GM19452 (cell line): ENCODE measurements around the gene PUS10.
"Not testable (repeated sequence)": the region's sequence is repeated elsewhere in the genome, so short reads cannot be mapped to it uniquely, and the experiment has no call there.

Source experiments
- ATAC-seq: cut with Tn5 transposase; IDR thresholded peaks from one replicate; pipeline ENCODE4 v1.9.1; 2021; ENCODE audit not compliant: unreplicated experiment

The PUS10 gene

GRCh38 chr2:61013382-61013781 lies 4.7 kb downstream of the PUS10 start:
- no peak for ATAC-seq

DNA sequence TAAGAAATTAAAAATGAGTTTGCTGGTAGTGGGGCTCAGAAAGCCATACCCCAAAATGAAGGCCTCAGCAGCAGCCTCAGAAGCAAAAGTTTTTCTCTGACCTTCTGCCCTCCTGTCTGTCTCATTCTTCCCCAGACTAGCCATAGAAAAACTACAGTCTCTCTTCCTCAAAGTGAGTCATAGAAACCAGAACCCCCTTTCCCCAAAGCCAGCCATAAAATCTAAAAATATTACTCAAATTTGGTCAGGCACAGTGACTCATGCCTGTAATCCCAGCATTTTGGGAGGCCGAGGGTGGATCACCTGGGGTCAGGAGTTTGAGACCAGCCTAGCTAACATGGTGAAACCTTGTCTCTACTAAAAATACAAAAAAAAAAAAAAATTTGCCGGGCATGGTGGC lies 5.8 kb downstream of the PUS10 start:
- ATAC-seq = not testable (repeated sequence)

- ATAC-seq = no peak
Observed at GRCh38 chr2:61011678-61012077, 6.4 kb downstream of the PUS10 start.

DNA sequence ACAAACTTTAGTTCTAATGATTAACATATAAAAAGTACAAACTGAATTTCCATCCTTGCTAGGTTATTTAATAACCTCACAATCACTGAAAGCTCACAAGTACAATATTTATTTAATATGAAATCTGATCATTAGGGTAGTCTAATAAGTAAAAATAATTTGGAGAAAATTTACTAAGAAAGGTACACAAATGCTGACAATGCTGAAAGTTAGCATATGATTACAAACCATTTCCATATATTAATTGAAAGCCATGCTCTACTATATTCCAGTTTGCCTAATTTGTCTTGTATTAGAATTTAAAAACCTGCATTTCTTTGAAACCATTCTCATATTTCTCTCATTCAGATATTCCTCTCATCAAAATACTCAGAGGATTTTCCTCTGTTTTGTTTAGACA lies 8.7 kb downstream of the PUS10 start:
- ATAC-seq = no peak

DNA sequence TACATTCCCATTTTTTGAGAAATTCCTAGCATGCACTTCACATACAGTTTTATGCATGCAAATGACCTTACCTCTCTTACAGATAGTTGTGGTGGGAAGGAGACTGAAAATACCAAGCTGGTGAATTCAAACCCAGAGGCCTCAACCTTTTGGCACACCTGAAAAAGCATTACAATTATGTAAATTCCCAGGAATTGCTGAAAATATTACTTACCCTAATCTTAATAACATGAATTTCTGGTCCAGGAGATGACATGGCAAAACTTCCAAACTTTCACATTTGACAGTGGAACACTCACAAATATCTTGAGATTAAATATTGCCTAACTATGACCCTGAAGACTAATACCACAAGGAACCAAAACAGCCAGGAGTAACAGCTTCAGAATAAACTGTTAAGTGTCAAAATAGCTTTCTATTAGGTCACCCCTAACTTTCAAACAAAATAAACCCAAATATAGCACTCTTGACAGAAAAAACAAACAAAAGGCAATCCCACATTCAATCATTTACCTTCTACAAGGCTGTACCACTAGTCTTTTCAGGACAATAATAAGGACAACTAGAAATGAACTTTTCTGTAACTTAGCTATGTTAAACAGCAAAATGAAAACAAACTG lies 11.5 kb downstream of the PUS10 start:
- no peak for ATAC-seq

GRCh38 chr2:61005736-61006135 lies 12.3 kb downstream of the PUS10 start:
- no peak for ATAC-seq

DNA sequence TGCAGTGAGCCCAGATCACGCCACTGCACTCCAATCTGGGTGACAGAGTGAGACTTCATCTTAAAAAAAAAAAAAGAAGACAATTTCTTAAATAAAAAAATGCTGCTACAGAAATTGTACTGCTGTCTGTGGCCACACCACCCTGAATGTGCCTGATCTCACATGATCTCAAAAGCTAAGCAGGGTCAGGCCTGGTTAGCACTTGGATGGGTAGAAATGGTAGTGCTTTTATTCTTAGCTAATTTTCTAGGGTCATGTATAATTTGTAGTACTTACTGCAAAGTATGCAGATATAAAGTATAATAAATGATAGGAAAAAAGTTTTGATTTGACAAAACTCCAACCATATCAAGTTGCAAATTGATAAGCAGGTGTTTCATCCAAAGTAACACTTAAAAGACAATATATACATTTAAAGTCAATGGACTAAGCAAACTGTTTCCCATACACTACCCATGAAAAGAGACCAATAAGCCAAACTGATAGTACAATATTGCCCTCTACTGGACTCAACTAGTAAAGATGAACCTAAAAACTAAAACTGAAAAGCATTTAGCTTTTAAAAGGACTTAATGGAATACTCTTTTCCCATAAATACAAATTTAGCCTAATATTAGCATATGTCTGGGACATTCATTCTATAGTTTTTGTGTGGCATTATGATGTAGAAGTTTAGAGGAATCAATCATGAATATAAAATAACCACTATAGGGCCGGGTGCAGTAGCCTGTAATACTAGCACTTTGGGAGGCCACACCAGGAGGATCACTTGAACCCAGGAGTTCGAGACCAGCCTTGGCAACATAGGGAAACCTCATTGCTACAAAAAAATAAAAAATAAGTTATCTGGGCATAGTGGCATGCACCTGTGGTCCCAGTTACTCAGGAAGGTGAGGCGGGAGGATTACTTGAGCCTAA lies 19.2 kb downstream of the PUS10 start:
- no peak for ATAC-seq

- no peak for ATAC-seq
Observed at GRCh38 chr2:60994131-60994530, 23.9 kb downstream of the PUS10 start.

- ATAC-seq = peak; percentile 99
Observed at GRCh38 chr2:60992985-60993392, 25.1 kb downstream of the PUS10 start.

GRCh38 chr2:60991644-60992043 lies 26.4 kb downstream of the PUS10 start:
- ATAC-seq = no peak

DNA sequence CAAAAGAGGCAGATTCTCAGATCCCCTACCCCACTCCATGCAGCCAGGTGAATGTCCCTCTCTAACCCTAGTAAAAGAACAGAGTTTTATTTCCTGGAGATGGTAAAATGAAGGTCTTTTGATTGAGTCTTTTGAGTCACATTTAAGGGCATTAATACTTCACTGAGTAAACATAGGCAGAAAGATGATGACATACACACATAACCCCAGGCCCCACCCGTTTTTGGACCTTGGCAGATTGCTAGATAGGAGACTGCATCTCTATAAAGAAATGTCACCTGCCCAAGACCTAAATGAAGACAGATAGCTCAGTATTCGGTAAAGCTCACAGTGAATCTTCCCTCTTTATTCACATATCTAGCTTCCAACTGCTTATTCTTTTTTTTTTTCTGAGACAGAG lies 28.8 kb downstream of the PUS10 start:
- no peak for ATAC-seq

GRCh38 chr2:60987656-60988055 lies 30.4 kb downstream of the PUS10 start:
- not testable (repeated sequence) for ATAC-seq

GRCh38 chr2:60987041-60987440 lies 31.0 kb downstream of the PUS10 start:
- ATAC-seq = no peak

DNA sequence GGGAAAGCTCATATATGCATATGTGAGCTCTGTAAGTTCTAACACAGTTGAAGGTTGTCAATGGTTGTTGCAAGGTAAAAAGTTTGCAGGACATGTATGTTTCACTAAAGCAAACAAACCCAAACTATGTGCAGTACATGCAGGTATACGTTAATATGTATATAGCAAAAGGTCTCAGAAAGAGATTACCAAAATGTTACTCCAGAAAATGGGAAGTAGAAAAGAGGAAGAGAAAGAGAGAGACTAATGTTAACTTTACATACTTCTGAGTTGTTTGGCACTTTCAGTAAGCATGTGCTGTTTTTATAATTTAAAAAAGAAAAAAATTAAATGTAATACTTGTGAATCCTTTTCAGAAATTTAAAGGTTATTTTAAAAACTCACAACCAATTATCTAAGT lies 33.3 kb downstream of the PUS10 start:
- ATAC-seq = no peak

GRCh38 chr2:60982066-60982465 lies 36.0 kb downstream of the PUS10 start:
- ATAC-seq = not testable (repeated sequence)

DNA sequence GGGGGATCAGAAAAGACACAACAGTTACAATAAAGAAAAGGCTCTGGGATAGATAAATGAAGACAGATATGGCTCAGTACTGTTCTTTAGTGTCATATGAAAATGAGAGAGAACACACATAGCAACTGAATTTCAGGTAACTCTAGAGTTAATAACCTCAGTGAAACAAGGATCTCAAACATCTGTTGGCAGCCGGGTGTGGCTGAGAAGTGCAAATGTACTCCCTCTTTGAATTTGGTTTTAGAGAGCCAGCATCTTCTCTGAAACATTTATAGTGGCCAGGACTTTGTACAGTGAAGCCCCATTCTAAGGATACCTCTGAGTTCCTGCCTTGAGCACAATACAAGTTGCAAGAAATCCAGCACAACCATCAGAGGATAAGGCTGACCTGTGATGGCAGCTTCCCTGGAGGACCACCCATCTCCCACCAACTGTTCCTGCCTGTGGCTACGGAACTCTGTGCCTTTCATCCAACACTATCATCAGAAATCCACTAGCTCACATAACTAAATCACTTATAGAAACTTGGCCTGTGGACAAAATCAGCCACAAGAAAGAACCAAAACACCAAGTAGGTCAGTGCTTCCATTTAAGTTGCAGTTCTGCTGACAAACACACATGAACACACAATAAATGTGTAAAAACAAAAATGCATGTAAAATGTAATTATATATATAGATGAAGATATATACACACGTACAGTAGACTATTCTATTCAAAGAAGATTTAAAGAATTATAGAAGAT lies 37.8 kb downstream of the PUS10 start:
- ATAC-seq = no peak

DNA sequence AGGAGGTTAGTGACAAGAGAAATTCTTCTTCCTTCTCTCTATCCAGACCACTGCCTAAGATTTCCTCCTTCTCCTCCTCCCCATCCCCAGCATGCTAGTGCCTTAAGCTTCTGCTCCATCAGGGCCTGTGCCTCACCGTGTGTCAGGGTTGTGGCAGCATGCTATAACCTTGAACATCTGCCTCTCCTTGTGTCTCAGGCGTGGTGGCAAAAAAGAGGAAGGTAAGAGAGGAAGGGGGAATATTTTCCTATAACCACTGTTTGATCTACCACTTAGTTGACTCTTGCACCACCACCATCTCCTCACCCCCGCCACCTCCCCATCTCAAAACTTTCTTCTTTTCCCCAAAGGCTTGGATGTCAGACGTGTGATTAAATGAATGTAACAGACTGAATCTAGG lies 38.8 kb downstream of the PUS10 start:
- ATAC-seq = no peak

GRCh38 chr2:60977562-60977895 lies 40.5 kb downstream of the PUS10 start:
- no peak for ATAC-seq

- peak; percentile 56 for ATAC-seq
Observed at GRCh38 chr2:60976875-60977561, 41.0 kb downstream of the PUS10 start.

DNA sequence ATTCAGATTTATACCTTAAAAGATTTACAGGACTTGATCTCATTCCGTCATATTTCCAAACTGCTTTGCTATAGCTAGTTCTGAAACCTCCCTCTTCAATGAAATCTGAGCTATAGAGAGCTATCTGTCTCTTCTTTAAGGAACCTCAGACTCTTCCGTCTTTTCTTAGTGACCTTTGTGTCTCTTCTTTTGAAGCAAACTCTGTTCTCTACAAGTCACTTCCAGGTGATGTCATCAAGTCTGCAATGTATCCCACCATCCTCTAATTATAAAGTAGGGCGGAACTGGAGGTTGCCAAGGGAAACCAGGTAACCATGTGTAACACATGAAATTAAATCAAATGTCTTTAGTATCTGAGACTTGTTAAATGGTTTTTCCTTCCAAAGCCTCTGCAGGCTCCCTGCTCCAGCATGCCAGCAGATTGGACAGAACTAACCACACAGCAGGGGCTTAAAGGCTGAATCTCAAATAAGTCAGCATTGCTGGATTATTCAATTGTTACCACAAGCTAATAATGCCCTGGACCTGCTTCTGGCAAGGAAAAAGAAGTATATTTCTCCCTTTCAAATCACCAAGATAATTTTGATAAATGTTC lies 41.7 kb downstream of the PUS10 start:
- no peak for ATAC-seq

GRCh38 chr2:60974652-60975051 lies 43.4 kb downstream of the PUS10 start:
- no peak for ATAC-seq
